NCI-H1417 treated with DMSO at 0.1 percent for 48 hours (cell line): Measurements from ENCODE around the gene TTC9.

Experiments used
- DNase-seq: peaks from one replicate; lab custom pipeline; 2025; lab: John Stamatoyannopoulos, UW

Gene TTC9

DNA sequence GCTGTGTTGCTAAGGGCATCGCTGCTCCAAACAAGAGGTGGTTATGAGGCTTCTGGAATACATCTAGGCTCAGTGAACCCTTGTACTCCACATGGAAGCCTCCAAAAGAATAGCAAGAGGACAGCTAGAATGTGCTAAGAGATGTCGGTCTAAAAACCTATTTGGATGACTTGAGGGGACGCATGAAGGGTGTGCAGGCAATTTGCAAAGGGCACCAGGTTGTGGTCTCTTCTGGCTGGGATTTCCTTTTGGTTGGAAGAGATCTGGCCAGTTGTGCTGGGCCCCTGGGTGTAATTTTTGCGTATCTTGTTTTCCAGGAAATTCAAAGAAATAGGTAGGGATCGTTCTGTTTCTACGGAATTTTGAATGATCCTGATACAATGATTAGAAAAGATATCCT, 4.2 kb downstream of the TTC9 start:
- no peak for DNase-seq

DNA sequence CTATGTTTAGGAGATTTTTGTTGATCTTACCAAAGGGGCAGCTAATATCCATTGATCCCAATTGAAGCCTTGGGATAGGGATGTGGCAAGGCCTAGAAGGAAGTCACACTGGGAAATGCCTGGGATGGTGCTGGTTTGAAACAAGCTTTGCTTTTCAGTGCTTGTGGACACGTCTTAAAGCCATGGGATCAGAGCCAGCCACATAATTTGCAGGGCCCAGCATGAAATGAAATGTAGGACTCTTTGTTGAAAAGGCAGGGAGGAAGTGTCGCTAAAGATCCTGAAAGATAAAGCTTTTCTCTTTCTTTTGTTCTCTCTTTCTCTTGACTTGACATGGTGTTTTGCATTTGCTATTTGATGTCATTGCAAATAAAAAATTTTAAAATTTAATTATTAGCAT, 5.0 kb downstream of the TTC9 start:
- DNase-seq, result no peak

- DNase-seq, result no peak
Measured at GRCh38 chr14:70648346-70648745, 6.6 kb downstream of the TTC9 start.

DNA sequence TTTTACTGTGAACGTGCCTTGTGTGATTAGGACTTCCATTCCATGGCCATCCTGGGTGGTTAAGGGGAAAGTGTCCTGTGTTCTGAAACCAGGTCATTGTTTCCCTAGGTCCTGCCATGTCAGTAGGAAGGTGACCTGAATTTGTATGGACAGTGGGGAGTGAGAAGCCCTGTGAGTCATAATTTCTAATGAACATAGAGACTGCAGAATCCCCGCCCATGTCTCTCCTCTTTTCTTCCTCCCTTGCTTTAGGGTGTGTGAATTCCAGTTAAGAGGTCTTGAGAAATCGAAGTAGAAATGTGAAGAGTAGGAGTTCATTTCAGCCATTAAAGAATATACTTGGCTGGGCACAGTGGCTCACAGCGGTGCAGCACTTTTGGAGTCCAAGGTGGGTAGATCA, 8.1 kb downstream of the TTC9 start:
- no peak for DNase-seq

DNA sequence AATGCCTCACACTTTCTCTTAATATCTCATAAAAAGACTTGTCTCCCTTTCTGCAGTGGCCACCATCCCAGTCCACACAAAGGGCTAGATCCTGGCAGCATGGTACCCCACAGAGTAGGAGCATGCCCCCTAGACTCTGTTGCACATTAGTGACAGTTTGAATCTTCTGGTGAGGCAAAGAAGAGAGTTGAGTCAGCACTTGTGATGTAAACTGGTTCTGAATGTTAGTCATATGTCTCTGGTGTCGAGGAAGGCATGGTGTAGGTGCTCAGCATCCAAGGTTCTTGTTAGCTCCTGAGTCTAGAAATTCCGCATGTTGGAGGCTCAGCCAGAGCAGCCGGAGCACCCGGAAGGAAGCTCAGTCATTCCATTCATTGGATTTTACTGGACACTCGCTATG, 9.8 kb downstream of the TTC9 start:
- no peak for DNase-seq

- no peak for DNase-seq
Measured at GRCh38 chr14:70652871-70653270, 11.2 kb downstream of the TTC9 start.

DNA sequence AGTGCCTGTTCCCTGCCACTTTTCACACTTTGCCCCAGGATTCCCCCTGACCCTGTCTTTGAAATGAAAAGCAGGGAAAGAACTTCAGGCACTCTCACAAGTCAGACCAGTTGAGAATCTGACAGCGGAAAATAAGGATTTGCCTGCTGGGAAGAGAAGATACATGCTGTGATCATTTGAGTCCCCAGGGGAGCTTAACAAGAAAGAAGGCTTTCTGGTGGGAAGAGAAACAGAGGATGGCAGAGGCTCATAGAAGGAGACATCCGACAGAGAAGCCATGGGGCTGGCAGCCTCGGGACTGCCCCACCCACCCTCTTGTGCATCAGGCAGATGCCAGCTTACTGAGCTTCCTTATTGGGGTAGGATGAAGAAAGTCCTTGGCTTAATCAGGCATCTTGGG, 11.9 kb downstream of the TTC9 start:
- DNase-seq, result no peak

DNA sequence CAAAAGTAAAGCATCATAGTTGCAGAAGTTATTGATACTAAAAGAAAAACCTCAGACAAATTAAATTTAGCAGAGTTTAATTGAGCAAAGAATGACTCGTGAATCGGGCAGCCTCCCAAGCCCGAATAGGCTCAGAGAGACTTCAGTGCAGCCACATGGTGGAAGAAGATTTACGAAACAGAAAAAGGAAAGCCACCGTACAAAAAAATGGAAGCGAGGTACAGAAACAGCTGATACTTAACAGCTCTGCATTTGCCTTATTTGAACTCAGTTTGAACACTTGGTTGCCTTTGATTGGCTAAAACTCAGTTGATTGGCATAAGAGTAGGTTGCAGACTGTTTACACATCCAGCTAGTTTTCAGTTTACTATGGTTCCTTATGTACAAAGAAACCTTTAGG, 12.9 kb downstream of the TTC9 start:
- DNase-seq, result no peak

- DNase-seq, result no peak
Measured at GRCh38 chr14:70655110-70655826, 13.6 kb downstream of the TTC9 start.

- DNase-seq, result no peak
Measured at GRCh38 chr14:70658899-70659298, 17.2 kb downstream of the TTC9 start.

GRCh38 chr14:70660967-70661893, 19.5 kb downstream of the TTC9 start:
- DNase-seq, result no peak

- DNase-seq, result no peak
Measured at GRCh38 chr14:70662080-70662479, 20.4 kb downstream of the TTC9 start.

DNA sequence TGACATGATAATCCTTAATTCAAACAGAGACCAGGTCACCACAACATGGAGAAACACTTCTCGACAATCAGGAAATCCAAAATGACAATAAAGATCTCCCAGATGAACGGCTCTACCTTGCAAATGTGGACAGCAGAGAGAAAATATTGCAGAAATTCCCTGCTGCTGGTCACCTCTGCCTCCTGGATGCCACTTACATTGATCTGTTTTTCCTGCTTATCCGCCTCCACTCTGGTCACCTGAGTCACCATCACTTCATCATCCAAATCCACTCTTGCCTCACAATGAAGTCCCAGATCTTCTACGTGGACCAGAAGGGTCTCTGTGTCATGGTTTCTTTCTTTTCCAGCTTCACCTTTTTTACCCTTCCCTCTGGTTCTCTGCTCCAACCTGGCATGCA, 21.1 kb downstream of the TTC9 start:
- no peak for DNase-seq

DNA sequence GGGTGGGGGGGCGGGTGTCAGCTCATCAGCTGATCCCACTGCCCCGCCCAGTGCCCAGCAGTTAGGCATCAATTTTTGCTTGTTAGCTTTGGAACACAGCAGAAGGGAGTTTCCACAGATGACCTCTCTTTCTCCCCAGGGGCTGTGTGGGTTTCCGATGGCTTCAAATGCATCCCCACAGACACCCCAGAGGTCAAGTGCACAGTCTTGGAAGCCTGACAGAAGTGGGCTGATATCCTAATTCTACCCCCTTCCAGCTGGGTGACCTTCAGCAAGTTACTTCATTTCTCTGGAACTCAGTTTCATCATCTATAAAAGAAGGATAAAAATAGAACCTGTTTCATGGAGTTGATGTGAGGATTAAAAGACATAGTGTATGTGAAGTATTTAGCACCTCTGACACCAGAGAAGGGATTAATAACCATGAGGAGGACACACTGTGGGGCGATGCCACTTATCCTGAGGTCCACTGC, 22.0 kb downstream of the TTC9 start:
- DNase-seq, result no peak

DNA sequence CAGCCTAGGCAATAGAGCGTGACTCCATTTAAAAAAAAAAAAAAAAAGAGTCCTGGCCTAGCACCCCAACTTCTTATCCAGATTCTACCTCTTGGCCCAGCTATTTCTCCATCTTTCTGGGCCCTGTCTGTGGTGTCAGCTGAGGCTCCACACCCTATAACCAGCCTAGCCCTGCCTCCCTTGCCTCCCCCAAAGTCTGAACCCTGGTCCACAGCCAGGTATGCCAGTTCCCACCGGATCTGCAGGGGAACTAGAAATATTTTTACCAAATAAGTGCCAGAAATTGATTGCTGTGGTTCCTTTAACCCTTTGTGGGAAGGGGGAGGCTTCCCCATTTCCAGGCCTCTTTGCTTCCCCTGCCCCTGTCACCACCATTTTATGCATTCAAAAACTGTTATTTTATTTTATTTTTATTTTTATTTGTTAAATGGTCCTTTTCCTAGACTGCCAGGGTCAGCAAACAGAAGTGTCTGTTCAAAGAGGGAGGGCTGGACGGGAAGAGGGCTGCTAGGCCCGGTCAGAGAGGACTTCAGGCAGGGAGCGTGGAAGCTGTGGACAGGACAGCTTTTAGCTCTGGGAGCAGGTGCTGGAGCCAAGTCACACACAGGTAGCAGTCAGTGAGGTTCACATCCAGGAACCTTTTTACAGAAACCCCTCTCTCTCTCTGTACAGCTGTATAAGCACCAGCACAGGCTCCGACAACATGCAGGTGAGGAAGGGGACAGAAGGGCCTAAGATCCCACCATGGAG, 23.2 kb downstream of the TTC9 start:
- no peak for DNase-seq

DNA sequence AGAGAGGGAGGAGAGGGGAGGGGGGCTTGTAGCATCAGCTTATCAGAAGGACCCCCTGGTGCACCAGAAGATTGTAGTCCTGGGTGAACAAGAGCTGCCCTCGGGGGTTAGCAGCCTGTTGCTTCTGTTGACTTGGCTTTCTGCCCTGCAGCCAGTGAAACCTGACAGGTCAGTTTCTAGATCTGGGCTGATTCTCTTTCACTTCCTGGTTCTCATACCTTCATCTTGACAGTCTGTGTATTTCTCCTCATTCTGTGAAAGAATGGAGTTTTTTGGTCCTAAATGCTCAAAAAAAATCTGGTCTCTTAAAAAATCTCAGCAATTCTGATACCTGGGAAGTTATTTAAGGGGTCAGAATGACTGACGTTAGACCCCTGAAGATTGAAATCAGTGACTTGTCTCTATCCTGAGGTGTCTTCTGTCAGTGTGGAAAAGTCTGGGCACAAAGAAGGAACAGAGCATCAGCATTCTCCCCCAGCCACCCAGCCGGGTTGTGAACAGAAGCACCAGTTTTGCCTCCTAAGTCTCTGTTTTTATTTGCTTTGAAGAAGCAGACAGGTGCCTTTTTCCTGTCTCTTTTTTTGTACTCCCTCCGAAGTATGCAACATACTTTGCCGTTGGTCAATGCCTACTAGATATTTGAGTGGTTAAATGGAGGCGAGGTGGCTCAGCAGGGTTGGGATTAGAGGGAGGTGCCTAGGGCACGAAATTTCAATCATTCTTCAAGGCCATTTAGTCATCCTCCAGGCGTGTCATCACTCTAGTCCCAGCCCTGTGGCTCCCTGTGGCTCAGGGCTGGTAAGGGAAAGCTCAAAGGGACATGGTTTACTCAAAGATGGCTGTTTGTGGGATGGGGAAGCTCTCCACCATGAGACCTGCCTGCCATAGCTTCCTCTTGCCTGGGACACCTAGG, 24.0 kb downstream of the TTC9 start:
- peak; percentile 42 for DNase-seq

DNA sequence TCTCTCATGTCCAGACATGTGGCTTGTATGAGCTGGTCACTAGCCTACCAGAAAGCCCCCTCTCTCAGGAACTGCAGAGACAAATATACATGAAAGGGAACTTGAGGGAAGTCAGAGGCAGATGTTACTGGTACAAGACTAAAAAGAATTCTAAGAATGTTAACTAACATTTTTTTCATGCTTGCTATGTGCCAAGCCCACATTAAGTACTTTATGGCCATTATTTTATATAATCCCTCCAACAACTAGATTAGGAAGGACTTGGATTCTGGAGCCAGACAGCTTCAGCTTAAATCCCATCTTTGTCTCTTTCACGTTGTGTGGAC, 24.6 kb downstream of the TTC9 start:
- no peak for DNase-seq

DNA sequence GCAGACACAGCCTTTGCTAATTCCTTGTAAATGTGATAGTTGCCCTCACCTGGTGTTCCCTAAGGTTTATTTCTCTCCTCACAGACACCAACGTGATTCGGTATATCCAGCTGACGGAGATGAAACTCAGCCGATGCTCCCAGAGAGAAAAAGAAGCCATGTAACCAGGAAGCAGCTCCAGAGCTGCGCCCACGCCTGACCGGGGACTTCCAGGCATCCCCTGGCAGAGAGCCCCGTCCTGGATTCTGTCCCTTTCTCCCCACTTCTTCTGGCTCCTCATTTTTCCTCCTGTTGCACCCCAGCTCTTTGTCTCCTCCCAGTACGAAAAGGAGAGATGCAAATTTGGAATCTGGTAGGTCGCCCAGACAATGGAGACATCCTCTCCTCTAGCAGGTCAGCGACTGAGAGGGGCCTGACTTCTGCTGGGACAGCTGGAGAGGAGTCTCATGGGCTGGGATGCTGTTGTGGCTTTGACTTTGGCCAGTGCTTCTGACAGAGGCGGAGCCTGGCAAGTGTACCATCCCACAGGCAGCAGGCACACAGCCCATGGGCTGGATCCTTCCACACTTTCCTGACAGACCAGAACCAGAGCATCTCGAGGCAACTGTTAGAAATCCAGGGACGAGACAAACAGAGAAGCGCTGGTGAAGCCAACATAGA, 29.4 kb downstream of the TTC9 start:
- DNase-seq, result no peak

DNA sequence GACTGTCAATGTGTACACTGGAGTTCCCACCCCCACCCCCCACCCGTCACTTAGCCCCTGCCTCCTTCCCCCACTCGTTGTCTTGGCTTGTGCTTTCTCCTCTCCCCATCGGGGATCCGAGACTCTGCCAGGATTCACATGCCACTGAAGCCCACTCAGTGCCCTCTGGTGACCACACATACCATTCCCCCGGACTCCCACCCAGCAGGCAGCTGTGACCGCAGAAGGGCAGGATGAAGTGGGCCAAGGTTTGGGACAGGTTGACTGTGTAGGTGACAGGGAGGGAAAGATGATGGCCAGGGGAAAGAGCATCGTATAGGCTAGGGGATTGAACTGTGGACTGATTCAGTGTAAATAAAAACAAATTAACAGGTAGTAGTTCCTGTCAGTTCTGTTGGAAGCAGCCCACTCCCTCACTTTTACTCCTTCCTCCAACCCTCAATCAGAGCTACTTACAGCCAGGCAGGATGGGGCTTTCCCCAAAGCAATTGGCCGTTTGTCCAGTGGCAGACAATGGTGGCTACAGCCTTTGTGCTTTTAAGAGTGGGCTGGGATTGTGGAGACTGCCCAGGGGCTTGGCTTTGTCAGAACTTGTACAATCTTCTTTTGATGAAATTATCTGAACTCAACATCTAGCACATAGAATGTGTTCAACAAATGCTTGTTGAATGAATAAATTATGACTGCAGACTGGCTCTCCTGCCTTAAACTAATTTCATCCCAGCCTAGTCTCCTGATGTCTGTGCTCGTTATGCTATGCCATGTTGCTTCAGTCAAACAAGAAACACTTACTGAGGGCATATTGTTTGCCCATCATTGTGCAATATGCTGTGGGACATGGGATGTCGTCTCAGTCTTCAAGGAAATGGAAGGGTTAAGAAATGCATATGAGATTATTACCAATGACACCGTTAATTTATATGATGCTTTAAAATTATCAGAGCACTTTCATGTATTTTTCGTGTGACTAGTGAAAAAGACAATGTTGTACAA, 30.2 kb downstream of the TTC9 start:
- DNase-seq, result no peak

- no peak for DNase-seq
Measured at GRCh38 chr14:70677341-70677740, 35.6 kb downstream of the TTC9 start.
